H1 (cell line): ENCODE data around the gene NFIA. TPM values are rescaled to one million over a fixed set of nuclear protein-coding genes. Genes with fewer than 3 reads are reported as not detected.

Source experiments
- CTCF ChIA-PET: fragments of 300-600 bp; sonication (Branson Sonifier 250); formaldehyde crosslinking; loops from one replicate; lab custom pipeline; 2021; ENCODE audit not compliant: partially characterized antibody; lab: Charles Lee
- POLR2A ChIA-PET: fragments of 300-600 bp; sonication (Branson Sonifier 250); formaldehyde crosslinking; loops from one replicate; lab custom pipeline; 2021; ENCODE audit warnings: inconsistent platforms; ENCODE audit not compliant: partially characterized antibody; lab: Charles Lee
- DNase-seq, 2 experiments: peaks; one replicate each; pipeline versions ENCODE4 v3.0.0 to v3.0.0-alpha.2; 2010 to 2022; ENCODE audit warnings: low spot score in 2 of 2, low read depth in 1 of 2, mixed read lengths in 1 of 2
- FAIRE-seq: peaks from 2 replicates; lab custom pipeline; 2011; peaks lifted over from hg19 to GRCh38; lab: Jason Lieb, UNC
- H2AFZ ChIP-seq: 2 replicates; pipeline ENCODE4 v1.8.1; 2012; ENCODE audit warnings: low read length, inconsistent platforms
- H2AK5ac ChIP-seq: 2 replicates; pipeline ENCODE4 v1.6.1; 2013; ENCODE audit warnings: low read depth, low read length
- H2BK120ac ChIP-seq: replicated peaks from 2 replicates; pipeline ENCODE3; 2013; ENCODE audit warnings: low read depth, low read length, inconsistent platforms
- H2BK12ac ChIP-seq: 2 replicates; pipeline ENCODE4 v1.6.1; 2013; ENCODE audit warnings: low read depth, low read length
- H2BK15ac ChIP-seq: 2 replicates; pipeline ENCODE4 v1.6.1; 2013; ENCODE audit warnings: low read length
- H2BK20ac ChIP-seq: 2 replicates; pipeline ENCODE4 v1.6.1; 2013; ENCODE audit warnings: low read length
- H2BK5ac ChIP-seq: 2 replicates; pipeline ENCODE4 v1.6.1; 2013; ENCODE audit warnings: low read depth, low read length
- H3K14ac ChIP-seq: 2 replicates; pipeline ENCODE4 v1.6.1; 2013; ENCODE audit warnings: inconsistent platforms; ENCODE audit not compliant: insufficient read length
- H3K18ac ChIP-seq: 2 replicates; pipeline ENCODE4 v1.6.1; 2013; ENCODE audit warnings: low read length; ENCODE audit errors: extremely low read depth
- H3K23ac ChIP-seq: 2 replicates; pipeline ENCODE4 v1.6.1; 2013; ENCODE audit warnings: inconsistent platforms; ENCODE audit not compliant: insufficient read length
- H3K23me2 ChIP-seq: 2 replicates; pipeline ENCODE4 v1.6.1; 2013; ENCODE audit warnings: low read depth, low read length
- H3K27ac ChIP-seq: 2 replicates; pipeline ENCODE4 v1.6.1; 2011; ENCODE audit warnings: low read depth, low read length, inconsistent platforms
- H3K27me3 ChIP-seq, 4 experiments: replicated peaks in 1 of 4; 1 replicate in 1 of 4; 2 replicates in 3 of 4; pipeline versions ENCODE4 v1.6.1 to v1.8.1; 2011 to 2013; ENCODE audit warnings: low read length in 3 of 4, mild to moderate bottlenecking in 3 of 4, inconsistent platforms in 2 of 4, mixed read lengths in 2 of 4, moderate library complexity in 1 of 4; ENCODE audit not compliant: control insufficient read depth in 3 of 4, insufficient read depth in 3 of 4; ENCODE audit errors: extremely low read depth in 1 of 4
- H3K36me3 ChIP-seq, 4 experiments: 2 replicates each; pipeline versions ENCODE4 v1.6.1 to v1.8.1; 2011 to 2013; ENCODE audit warnings: mild to moderate bottlenecking in 4 of 4, low read length in 3 of 4, moderate library complexity in 2 of 4, control low read depth in 1 of 4, inconsistent platforms in 1 of 4; ENCODE audit not compliant: insufficient read depth in 4 of 4, control insufficient read depth in 2 of 4
- H3K4ac ChIP-seq: replicated peaks from 2 replicates; pipeline ENCODE3; 2013; ENCODE audit warnings: low read length, low read depth, mixed read lengths, inconsistent platforms; ENCODE audit not compliant: insufficient read length
- H3K4me1 ChIP-seq, 4 experiments: replicated peaks in 1 of 4; 1 replicate in 1 of 4; 2 replicates in 3 of 4; pipeline versions ENCODE4 v1.6.1 to v1.8.1; 2011 to 2013; ENCODE audit warnings: low read length in 3 of 4, inconsistent platforms in 2 of 4, mixed read lengths in 1 of 4; ENCODE audit not compliant: insufficient read depth in 4 of 4, control insufficient read depth in 3 of 4
- H3K4me2 ChIP-seq, 2 experiments: 2 replicates each; pipeline versions ENCODE4 v1.6.1 to v1.8.1; 2011 to 2013; ENCODE audit warnings: low read depth in 2 of 2, low read length in 2 of 2, control low read depth in 1 of 2, inconsistent platforms in 1 of 2, mild to moderate bottlenecking in 1 of 2; ENCODE audit not compliant: insufficient read depth in 1 of 2
- H3K4me3 ChIP-seq, 4 experiments: fragments of 200-600, 300-600 bp in 1 of 4; sonication (generic), shearing (Covaris generic), sonication (Bioruptor Twin) in 1 of 4; 2 replicates each; pipeline versions ENCODE4 v1.5.1 to v1.8.1; 2011 to 2016; ENCODE audit warnings: low read length in 4 of 4, low read depth in 3 of 4, control low read depth in 2 of 4, inconsistent platforms in 2 of 4, mild to moderate bottlenecking in 2 of 4, mixed read lengths in 1 of 4, moderate library complexity in 1 of 4; ENCODE audit not compliant: insufficient read depth in 2 of 4; ENCODE audit errors: extremely low read depth in 1 of 4
- H3K56ac ChIP-seq: replicated peaks from 2 replicates; pipeline ENCODE3; 2013; ENCODE audit warnings: low read depth, mild to moderate bottlenecking, mixed read lengths, low read length, inconsistent platforms; ENCODE audit not compliant: insufficient read length
- H3K79me1 ChIP-seq: 2 replicates; pipeline ENCODE4 v1.6.1; 2013; ENCODE audit warnings: low read depth, low read length, control low read depth
- H3K79me2 ChIP-seq, 2 experiments: 2 replicates each; pipeline versions ENCODE4 v1.6.1 to v1.8.1; 2012 to 2013; ENCODE audit warnings: low read length in 2 of 2, mild to moderate bottlenecking in 2 of 2, inconsistent platforms in 1 of 2; ENCODE audit not compliant: insufficient read depth in 2 of 2, control insufficient read depth in 1 of 2
- H3K9ac ChIP-seq, 4 experiments: replicated peaks in 1 of 4; 1 replicate in 1 of 4; 2 replicates in 3 of 4; pipeline versions ENCODE4 v1.6.1 to v1.8.1; 2011 to 2013; ENCODE audit warnings: low read depth in 3 of 4, low read length in 3 of 4, control low read depth in 2 of 4, mild to moderate bottlenecking in 2 of 4, moderate library complexity in 2 of 4, inconsistent platforms in 1 of 4; ENCODE audit errors: extremely low read depth in 1 of 4
- H3K9me3 ChIP-seq, 2 experiments: 2 replicates each; pipeline versions ENCODE4 v1.6.1 to v1.8.1; 2012 to 2013; ENCODE audit warnings: mild to moderate bottlenecking in 2 of 2, moderate library complexity in 2 of 2, control low read depth in 1 of 2, inconsistent platforms in 1 of 2, low read depth in 1 of 2, low read length in 1 of 2, mixed read lengths in 1 of 2; ENCODE audit not compliant: insufficient read depth in 2 of 2
- H4K20me1 ChIP-seq, 2 experiments: replicated peaks in 1 of 2; 2 replicates each; pipeline versions ENCODE3 to v1.8.1; 2011 to 2013; ENCODE audit warnings: inconsistent platforms in 2 of 2, low read length in 2 of 2, mild to moderate bottlenecking in 1 of 2; ENCODE audit not compliant: insufficient read depth in 2 of 2, control insufficient read depth in 1 of 2
- H4K5ac ChIP-seq: 2 replicates; pipeline ENCODE4 v1.6.1; 2013; ENCODE audit warnings: low read length, low read depth, mixed read lengths, inconsistent platforms; ENCODE audit not compliant: insufficient read length
- H4K8ac ChIP-seq: 2 replicates; pipeline ENCODE4 v1.8.0; 2013; ENCODE audit warnings: mild to moderate bottlenecking, moderate library complexity, low read length, inconsistent platforms; ENCODE audit not compliant: insufficient read depth; ENCODE audit errors: extremely low read depth
- H4K91ac ChIP-seq: replicated peaks from 2 replicates; pipeline ENCODE3; 2013; ENCODE audit warnings: low read length, mixed read lengths, inconsistent platforms; ENCODE audit not compliant: insufficient read length
- CEBPB ChIP-seq: IDR thresholded peaks from 2 replicates; pipeline ENCODE4 v1.6.1; 2012; ENCODE audit warnings: low read depth, low read length
- YY1 ChIP-seq: IDR thresholded peaks from 2 replicates; pipeline ENCODE4 v1.6.1; 2011; ENCODE audit warnings: low read depth, mild to moderate bottlenecking, low read length
- WGBS, 2 experiments: shearing (Covaris generic) in 1 of 2; methylation state at CpG; one replicate each; pipeline versions ENCODE4 v1.1.6 to v1.1.7; 2013 to 2015; ENCODE audit warnings: low lambda C conversion rate in 2 of 2, mixed read lengths in 2 of 2, inconsistent platforms in 1 of 2, low coverage in 1 of 2, missing lambda C conversion rate in 1 of 2; ENCODE audit not compliant: insufficient replicate concordance in 2 of 2, insufficient coverage in 1 of 2, insufficient read length in 1 of 2; ENCODE audit errors: extremely low coverage in 1 of 2, missing lambda C conversion rate in 1 of 2; 5-methylcytosine and 5-hydroxymethylcytosine counted together
- polyA plus RNA-seq, 7 experiments: library from polyadenylated mRNA; depleted of rRNA in 3 of 7; stranded (reverse) in 5 of 7; unstranded in 2 of 7; fragments of >200 nt in 5 of 7; fragments of 200-250 nt in 2 of 7; gene quantifications; 1 replicate in 5 of 7; 2 replicates in 1 of 7; 4 replicates in 1 of 7; pipeline versions ENCODE4 v1.2.1 to v1.2.3, GENCODE V29; 2011 to 2013; ENCODE audit warnings: missing spikeins in 2 of 7, mixed read lengths in 2 of 7
- total RNA-seq: library from RNA; stranded (reverse); fragmentation: NEBNext Ultra II Directional; extraction: Animal tissue kit (Norgen Biotek cat#: 25700); gene quantifications from 2 replicates; pipeline ENCODE4 v1.2.1, GENCODE V29; 2021

Gene NFIA
- total and polyA plus RNA-seq, 2 of the 8 experiments (the other 6 are each of a cell fraction or from before 2014, with no cell fraction given) = 1.8 to 2.3 TPM

- H3K56ac ChIP-seq = no peak overlapping the region
- H2BK120ac ChIP-seq = no peak overlapping the region
- no peak overlapping the region for H2BK20ac ChIP-seq
- H3K4ac ChIP-seq = no peak overlapping the region
- no peak overlapping the region for H3K27ac ChIP-seq
- no peak overlapping the region for H3K18ac ChIP-seq
- DNase-seq (no peak), FAIRE-seq (no peak)
- POLR2A ChIA-PET = interaction anchor here (1.7 kb wide), 1 partner anchor 19 kb away, joined by 7 read pairs; no protein-coding TSS in a partner anchor
- H3K9ac ChIP-seq = no peak overlapping the region
- peak overlapping the region in 1 of 4 experiments; percentile 65; a peak in 1 of 8 replicates for H3K4me3 ChIP-seq
- H3K9me3 ChIP-seq = no peaks in the 10 kb centered on the region
- H4K20me1 ChIP-seq = no peaks in the 10 kb centered on the region
- H3K79me2 ChIP-seq = no peaks in the 10 kb centered on the region
- no peak overlapping the region for H2BK5ac ChIP-seq
- H4K8ac ChIP-seq = no peak overlapping the region
- no peak overlapping the region for H2BK12ac ChIP-seq
- H3K4me1 ChIP-seq = peaks cover 0 to 13% (median 6%) of the 10 kb centered on the region in 4 experiments; a peak in 6 of 7 replicates
- no peak overlapping the region for H3K23ac ChIP-seq
- H3K79me1 ChIP-seq = no peaks in the 10 kb centered on the region
- no peak overlapping the region for H2AFZ ChIP-seq
- H4K91ac ChIP-seq = no peak overlapping the region
- no peak overlapping the region for H2BK15ac ChIP-seq
- H3K23me2 ChIP-seq = peaks cover 13% of the 10 kb centered on the region; the same call in 1 of the 2 replicates
- H3K27me3 ChIP-seq = peaks cover 30 to 43% (median 39%) of the 10 kb centered on the region in 4 experiments
- 64% methylated on average over 3 of the region's 3 CpGs; no CpG with 5 or more reads in 1 of the 2 experiments for WGBS, 2 experiments
- H2AK5ac ChIP-seq = no peak overlapping the region
- H4K5ac ChIP-seq = no peak overlapping the region
- H3K4me2 ChIP-seq = peak overlapping the region; percentile 91 to 97; a peak in 2 of 4 replicates
- peaks cover 0 to 2% (median 0%) of the 10 kb centered on the region in 4 experiments; a peak in 1 of 8 replicates for H3K36me3 ChIP-seq
- no peak overlapping the region for H3K14ac ChIP-seq
- CTCF ChIA-PET = interaction anchor here (1.2 to 3.3 kb wide), 3 partner anchors 9 to 11 kb away, joined by 4 to 9 read pairs (median 6); no protein-coding TSS in a partner anchor
- TF ChIP-seq CEBPB (peak; percentile 41; the same call in 1 of the 2 replicates), YY1 (no peak)
- TF ChIP-seq, all 59 proteins: peak for 1
These were observed 23.7 kb upstream of the NFIA start for GRCh38 chr1:61058483-61059245.
